MM.1S (cell line): Measurements from ENCODE around the gene SUGP1.

Experiments
- CTCF ChIP-seq: fragments of 300-600 bp; sonication (generic); IDR thresholded peaks from 2 replicates; pipeline ENCODE4 v1.5.1; 2016; ENCODE audit warnings: antibody characterized with exemption, low read length, mixed read lengths
- EZH2 ChIP-seq: fragments of 300-600 bp; sonication (generic); optimal IDR thresholded peaks from 2 replicates; pipeline ENCODE3; 2017; ENCODE audit warnings: low read depth, mild to moderate bottlenecking, antibody characterized with exemption, low read length, mixed read lengths
- EZH2phosphoT487 ChIP-seq: fragments of 300-600 bp; sonication (generic); IDR thresholded peaks from 2 replicates; pipeline ENCODE4 v1.6.1; 2018; ENCODE audit warnings: antibody characterized with exemption, low read length

GRCh38 chr19:19329126-19329525 is 8.8 kb upstream of the SUGP1 start:
- TF ChIP-seq CTCF (no peak), EZH2phosphoT487 (no peak), EZH2 (no peak)
